ENCODE measurements around the gene CD300LD.
"Not testable (repeated sequence)": the region's sequence is repeated elsewhere in the genome, so short reads cannot be mapped to it uniquely, and the experiment has no call there.

Gene CD300LD

DNA sequence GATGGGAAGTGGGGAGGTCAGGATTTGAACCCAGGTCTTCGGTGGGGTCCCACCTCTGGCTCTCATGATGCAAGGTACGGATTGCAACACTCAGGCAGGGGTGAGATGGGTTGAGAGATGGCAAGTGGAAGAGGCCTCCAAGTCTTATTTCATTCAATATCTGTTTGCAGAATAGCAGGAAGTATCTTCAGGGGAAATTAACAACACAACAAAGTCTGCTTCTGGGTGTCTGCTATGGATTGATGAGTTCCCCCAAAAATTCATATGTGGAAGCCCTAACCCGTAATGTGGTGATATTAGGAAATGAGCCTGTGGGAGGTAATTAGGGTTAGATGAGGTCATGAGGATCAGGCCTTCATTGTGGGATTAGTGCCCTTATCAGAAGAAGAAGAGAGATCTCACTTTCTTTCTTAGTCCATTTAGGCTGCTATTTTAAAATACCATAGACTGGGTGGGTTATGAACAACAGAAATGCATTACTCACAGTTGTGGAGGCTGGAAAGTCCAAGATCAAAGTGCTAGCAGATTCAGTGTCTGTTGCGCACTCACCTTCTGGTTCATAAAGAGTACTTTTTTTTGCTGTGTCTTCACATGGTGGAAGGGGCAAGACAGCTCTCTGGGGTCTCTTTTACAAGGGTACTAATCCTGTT, 20.3 kb downstream of the CD300LD start:
- no peak for DNase-seq (ENCODE audit: low read depth, low spot score)

DNA sequence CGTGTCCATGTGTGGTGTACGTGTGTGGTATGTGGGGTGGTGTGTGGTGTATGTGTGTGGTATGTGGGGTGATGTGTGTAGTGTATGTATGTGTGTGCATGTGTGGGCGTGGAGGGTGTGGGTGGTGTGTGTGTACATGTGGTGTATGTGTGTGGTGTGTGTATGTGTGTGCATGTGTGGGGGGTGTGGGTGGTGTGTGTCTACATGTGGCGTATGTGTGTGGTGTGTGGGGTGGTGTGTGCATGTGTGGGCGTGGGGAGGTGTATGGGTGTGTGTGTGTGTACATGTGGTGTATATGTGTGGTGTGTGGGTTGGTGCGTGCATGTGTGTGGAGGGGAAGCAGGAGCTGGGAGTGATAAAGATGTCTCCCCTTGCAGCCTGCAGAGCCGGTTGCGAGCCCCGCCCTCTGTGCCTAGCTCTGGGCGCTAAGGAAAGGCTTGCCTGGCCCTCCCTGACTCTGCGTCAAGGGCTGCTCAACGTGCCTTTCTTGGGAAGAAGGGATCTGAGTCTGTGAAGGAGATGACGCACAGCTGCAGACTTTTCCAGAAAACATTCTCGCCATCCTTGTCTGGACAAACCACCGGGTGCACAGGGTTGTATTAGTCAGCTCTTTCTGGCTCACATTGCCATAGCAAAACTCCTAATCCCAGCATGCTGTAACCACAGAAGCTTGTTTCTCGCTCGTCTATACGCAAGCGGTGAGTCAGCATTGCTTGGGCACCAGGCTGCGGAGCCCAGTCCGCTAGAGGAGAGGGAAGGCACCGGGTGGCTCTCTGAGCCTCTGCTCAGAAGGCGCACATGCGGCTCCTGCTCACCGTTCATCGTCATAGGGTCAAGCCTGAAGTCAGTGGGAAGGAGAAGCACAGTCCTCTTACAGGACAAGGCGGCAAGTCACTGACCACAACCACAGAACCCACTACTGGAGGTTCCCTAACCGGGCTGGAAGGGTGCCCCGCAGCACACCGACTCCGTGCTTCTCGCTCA, 22.8 kb downstream of the CD300LD start:
- DNase-seq (ENCODE audit: low read depth, low spot score) = peak; percentile 76

DNA sequence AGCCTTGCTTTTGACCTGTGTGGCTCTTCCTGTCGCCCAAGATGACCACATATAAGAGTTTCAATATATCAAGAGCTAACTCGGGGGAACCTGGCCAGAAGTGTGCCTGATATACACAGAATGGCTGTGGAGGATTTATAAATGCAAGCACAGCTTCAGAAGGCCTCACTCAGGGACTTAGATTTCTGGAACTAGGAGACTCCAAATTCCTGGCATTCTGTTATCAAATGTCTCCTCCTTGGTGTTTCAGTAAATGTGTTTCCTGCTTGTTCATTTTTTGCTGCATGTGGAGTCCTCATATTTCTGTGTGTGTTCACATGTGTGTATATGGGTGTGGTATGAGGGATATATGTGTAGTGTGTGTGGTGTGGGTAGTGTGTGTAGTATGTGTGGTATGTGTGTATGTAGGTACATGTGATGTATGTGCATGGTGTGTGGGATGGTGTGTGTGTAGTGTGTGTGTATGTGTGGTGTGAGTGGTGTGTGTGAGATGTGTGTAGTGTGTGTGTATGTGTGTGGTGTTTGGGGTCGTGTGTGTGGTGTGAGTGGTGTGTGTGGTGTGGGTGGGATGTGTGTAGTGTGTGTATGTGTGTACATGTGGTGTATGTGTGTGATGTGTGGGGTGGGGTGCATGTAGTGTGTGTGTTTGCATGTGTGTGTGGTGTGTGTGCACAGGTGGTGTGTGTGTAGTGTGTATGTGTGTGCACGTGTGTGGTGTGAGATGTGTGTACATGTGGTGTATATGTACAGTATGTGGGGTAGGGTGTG, 23.8 kb downstream of the CD300LD start:
- no peak for DNase-seq (ENCODE audit: low read depth, low spot score)

DNA sequence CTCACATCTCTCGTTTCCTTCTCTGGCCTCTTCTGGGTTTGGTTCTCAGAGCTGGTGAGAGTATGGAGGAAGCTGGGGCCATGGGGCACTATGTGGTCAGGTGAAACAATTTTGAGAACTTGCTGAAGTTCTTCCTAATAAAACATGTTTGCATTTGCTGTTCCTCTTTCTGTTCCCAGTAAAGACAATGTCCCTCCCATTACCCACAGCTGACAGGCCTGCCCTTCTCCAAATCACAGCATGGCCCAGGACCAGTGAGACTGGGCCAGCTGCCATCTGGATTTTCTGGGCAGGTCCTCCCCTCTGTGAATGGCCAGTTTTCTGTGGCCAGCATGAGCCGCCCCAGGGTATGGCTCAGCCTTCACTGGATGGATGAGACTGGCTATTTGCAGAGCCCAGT, 24.7 kb downstream of the CD300LD start, which contains the start of gene CD300H:
CD300H (minus strand) TSS at position 113 of the 400 bp plus-strand sequence.
- DNase-seq (ENCODE audit: low read depth, low spot score) = no peak

DNA sequence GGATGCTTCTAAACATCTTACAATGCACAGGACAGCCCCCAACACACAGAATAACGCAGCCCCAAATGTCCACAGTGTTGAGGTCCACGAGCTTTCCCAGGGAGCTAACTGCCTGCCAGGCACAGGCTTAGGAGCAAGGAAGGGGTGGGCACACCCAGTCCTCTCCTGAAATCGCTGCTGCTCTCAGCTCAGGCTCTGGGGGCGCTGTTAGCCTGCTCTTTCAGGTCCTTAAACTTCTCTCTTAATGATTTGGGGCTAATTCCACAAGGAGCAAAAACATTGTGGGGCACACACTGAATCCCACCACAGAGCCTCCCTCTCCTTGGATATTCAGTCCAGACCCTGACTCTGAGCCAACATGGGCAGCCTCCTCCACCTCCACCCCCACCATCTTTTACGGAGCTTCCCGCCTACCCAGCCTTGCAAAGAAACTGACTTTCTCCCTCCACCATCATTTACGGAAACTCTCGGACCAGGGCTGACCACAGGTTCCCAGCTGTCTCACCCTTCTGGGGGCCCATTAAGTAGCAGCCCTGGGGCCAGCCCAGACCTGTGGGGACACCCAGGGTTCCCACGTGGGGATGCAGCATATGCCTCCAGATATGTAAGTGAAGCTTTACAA, 25.8 kb downstream of the CD300LD start:
- DNase-seq (ENCODE audit: low read depth, low spot score) = peak; percentile 70

DNA sequence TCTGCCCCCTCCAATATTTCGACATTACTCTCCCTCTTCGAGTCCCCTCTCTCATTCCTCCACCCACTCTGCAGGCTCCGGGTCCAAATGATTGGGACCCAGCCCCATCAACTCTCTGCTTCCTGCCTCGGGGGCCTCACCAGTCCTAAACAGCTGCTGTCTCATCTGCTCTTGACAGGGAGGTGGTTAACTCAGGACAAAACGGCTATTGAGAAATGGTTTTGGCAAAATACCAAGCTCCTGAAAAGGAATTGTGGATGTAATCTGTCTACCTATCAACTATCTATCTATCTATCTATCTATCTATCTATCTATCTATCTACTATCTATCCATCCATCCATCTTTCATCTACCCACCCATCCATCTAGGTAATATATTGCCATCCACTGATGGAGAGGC, 27.0 kb downstream of the CD300LD start:
- no peak for DNase-seq (ENCODE audit: low read depth, low spot score)

DNA sequence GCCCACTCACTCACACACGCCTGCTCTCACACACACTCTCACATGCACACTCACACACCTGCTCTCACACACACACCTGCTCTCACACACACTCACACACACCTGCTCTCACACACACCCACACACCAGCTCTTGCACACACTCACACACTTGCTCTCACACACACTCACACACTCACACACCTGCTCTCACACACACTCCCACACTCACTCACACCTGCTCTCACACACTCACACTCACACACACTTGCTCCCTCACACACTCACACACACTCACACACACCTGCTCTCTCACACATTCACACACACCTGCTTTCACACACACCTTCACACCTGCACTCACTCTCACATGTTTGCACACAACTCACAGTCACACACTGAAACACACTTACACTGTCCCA, 28.7 kb downstream of the CD300LD start:
- no peak for DNase-seq (ENCODE audit: low read depth, low spot score)

DNA sequence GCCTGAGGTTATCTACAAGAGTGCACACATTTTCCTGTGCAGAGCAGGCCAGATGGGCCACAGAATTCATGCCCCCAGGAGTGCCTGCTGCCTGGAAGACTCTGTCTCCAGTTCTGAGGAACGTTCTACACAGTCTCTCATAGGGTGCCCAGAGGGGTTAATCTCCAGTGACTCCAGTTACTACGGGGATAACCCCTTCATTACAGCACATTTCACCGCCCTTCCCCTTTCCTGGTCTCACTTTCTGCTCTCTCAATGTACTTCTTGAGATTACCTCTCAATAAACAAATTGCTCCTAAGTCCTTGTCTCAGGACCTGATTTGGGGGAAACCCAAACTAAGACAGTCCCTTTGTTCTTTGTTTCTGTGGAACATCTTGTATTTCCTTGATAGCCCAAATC, 30.5 kb downstream of the CD300LD start:
- DNase-seq (ENCODE audit: low read depth, low spot score) = no peak

DNA sequence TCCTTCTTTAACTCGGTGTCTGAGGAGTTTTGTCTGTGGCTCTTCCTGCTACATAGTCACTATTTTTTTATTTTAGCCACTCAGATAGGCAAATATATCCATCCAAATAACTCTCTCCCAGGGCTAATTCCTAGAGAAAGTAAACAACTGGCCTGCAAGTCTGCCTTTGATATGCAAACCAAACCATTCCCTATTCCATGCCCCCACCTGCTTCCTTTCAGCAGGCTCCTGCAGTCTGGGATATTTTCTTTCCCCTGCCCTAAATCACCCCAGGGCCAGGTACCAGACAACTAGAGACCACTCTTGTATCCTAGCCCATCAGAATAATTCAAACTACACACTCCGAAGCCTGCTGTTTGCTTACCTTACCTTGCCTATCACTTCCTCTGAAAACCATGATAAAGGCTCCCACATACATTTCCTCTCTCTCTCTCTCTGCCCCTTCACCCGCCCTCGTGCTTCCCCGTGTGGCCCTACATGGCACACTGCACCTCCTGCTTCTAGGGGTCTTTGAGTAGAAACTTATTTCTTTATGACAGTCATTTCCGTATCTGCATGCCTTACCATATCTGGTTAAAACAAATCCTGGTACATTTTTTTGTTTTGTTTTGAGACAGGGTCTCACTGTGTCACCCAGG, 33.1 kb downstream of the CD300LD start:
- peak; percentile 53 for DNase-seq (ENCODE audit: low read depth, low spot score)

DNA sequence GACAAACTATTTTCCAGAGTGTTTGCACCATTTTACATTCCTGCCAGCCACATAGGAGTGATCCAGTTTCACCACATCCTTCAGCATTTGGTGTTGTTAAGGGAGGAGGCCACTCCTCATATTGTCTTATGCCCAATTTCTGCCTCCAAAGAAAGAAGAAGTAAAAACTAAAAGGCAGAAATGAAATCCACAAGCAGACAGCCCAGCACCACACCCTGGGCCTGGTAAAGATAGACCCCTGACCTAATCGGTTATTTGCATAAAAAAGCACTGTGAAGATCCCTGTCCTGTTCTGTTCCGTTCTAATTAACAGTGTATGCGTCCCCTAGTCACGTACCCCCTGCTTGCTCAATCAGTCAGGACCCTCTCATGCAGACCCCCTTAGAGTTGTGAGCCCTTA, 33.7 kb downstream of the CD300LD start:
- not testable (repeated sequence) for DNase-seq (ENCODE audit: low read depth, low spot score)

DNA sequence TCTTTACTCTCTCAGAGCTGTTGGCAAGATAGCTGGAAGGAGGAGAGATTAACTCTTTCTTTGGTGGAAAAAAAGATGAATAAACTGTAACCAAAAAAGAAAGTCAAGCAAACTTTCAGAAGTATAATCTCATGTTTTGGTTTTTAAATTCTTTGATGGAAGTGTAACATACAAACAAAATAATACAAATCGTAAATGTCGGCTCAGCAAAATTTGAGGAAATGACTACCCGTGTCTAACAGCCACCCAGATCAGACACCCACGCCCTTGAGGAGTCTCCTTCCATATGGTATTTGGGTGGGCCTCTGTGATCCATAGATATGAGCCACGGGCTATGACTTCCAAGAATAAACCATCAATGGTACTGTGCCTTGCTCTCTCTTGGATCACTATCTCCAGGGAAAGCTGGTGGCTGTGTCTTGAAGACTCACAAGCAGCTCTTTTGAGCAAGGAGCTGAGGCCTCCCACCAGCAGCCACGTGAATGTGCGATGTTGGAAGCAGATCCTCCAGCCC, 36.6 kb downstream of the CD300LD start:
- no peak for DNase-seq (ENCODE audit: low read depth, low spot score)

DNA sequence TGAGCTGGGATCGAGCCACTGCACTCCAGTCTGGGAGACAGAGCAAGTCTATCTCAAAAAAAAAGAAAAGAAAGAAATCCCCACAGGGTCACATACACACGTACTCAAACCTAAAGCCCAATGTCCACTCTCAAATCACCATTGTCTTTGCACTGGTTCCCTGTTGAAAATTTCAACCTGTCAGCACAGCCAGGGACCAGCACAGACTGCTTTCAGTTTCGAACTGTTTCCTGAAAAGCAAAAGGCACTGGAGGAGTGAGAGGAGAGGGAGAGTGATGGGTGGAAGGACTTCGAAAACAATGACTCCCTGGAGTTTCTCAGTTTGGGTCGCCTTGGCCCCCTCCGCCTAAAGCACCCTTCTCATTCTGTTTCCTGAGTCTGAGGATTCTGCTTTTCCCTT, 37.2 kb downstream of the CD300LD start:
- DNase-seq (ENCODE audit: low read depth, low spot score) = no peak

DNA sequence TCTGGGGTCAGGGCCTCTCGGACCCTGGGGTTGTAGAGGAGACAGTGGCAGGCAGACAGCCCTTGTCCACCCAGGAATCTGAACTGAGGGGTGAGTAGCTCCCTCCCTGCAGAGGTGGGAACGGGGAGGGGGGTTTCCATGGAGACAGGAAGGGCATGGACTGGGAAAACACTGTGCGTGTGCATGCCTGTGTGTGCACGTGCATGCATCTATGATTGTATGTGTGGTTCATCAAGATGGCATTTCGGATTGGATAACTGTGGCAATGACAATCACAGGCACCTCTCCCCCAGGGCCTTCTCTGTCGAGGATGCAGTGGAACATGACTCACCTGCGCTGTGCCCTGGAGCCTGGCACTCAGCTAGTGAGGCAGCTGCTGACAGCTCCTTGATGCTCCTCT, 40.0 kb downstream of the CD300LD start:
- no peak for DNase-seq (ENCODE audit: low read depth, low spot score)

DNA sequence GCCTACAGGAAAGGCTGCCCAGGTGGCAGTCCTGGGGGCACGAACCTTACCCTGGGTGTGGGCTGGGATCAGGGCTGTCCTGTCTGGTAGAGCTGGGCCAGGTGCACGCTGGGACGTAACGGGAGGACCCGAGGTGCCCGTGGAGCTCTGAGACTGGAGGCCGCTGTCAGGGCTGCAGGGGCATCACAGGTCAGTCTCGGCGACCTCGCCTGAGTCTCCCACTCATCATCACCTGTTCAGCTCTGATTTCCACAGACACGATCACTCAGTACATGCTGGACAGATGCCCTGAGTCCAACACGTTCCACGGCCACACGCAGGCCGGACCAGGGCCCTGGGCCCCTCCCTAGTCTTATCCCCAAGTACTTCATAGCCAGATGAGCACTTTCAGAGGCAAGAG, 41.5 kb downstream of the CD300LD start:
- no peak for DNase-seq (ENCODE audit: low read depth, low spot score)

DNA sequence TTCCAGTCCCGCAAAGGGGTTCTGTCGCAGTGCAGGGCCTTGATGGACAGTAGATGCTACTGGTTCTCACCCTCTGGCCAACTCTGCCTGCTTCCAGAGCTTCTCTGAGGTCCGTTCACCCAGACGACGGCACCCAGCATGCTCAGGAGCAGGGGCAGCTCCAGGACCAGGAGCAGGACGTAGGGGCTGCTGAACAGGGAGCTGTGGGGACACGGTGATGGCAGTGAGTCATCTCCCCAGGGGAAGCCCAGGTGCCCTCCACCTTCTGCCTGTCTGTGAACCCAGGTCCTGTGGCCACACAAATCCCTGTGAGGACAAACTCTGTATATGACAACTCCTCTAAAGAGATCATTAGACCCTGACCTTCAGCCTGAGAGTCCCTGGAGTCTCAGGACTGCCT, 42.7 kb downstream of the CD300LD start:
- DNase-seq (ENCODE audit: low read depth, low spot score) = no peak

DNA sequence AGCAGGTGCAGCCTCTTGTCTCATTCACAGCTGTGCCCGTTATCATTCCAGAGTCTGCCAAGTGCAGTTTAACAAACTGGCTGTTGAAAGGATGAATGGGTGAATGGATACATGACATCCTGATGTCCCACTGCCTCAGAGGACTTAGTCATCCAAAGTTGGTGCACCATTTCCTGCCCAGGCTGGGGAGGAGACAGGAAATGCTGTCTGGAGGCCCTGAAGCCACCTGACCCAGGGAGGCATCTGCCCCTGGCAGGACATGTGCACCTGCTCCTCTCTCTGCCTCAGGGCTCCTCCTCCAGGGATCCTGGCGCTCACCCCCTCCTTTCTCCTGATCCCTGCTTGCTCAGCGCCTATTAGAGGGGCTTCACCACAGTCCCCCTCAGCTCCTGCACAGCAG, 44.3 kb downstream of the CD300LD start:
- DNase-seq (ENCODE audit: low read depth, low spot score) = no peak

DNA sequence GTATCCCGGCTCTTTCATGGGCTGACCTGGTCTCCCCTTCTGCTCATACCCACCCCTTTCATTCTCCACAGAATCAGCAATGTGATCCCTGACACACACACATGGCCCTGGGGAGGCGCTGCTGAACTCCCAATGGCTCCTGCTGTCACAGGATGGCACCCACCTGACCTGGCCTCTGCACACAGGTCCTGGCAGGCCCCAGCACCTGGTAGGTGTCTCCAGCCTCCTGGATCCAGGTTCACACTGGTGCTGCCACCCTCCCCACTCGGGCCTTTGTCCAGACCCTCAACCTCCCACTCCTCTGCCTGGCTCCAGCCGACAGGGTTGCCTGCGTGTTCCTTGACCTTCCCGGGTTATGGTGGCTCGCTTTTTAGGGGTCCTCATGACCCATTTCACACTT, 44.8 kb downstream of the CD300LD start:
- no peak for DNase-seq (ENCODE audit: low read depth, low spot score)

DNA sequence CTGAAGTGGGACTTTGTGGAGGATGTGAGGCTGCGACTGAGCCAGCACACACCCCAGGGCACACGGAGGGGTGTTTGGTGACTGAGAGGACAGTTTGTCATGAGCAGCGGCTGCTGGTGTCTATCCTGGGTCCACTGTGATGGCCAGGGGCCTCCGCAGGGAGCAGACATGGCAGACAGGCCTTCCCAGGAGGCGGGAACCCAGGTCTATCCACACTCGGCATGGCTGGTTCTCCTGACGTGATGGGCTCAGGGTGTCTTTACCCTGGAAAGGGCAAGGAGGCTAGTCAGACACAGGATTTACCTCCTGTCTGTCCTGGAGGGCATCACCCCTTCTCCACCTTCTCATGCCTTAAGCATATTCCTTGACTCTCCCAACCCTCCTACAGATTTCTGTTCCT, 45.5 kb downstream of the CD300LD start:
- DNase-seq (ENCODE audit: low read depth, low spot score) = no peak

DNA sequence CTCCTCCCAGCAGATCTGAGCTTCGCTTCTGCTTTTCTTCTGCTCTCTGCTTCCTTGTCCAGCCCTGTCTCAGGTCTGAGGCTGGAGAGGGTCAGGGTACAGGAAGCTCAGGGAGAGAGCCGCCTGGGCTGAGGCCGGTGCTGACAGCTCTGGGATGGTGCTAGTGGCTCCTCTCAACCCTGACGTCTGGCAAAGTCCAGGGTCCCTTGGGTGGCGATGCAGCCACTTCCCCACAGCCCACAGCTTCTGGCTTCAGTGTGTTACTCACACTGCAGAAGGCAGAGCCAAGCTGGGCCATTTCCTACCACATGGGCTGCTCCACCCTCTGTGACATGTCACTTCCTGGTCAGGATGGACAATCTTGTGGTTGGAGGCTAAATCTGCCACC, 46.2 kb downstream of the CD300LD start, which contains the start of gene CD300C:
CD300C (minus strand) TSS at position 273 of the 388 bp plus-strand sequence. CDS start 333 bp downstream, outside the sequence.
- DNase-seq (ENCODE audit: low read depth, low spot score) = no peak

DNA sequence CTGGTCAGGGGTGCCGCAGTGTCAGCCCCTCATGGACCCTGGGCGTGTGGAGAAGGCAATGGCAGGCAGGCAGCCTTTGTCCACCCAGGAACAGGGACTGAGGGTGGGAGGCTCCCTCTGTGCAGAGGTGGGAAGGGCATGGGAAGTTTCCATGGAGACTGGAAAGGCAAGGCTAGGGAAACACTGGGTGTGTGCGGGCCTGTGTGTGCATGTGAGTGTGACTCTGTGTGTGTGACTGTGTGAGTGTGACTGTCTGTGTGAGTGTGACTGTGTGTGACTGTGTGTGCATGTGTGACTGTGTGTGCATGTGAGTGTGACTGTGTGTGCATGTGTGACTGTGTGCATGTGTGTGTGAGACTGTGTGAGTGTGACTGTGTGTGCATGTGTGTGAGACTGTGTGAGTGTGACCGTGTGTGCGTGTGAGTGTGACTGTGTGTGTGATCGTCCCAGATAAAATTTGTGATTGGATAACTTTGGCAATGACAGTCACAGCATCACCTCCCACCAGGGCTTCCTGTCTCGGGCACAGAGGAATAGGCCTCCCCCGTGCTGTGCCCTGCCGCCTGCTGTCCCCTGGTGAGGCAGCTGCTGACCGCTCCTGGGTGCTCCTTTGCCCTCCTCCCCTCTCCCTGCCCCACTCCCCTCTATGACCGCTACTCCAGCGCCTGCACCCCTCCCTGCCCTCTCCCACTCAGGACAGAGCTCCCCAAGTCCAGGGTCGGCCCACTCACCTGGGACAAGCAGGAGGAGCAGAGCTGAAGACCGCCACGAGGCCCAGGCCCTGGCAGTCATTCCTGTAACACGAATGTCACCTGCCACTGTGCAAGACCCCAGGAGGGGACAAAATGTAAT, 46.9 kb downstream of the CD300LD start:
- DNase-seq (ENCODE audit: low read depth, low spot score) = no peak

Data from ELF-1 (cell line).